Panc1 (cell line): Measurements from ENCODE around the gene TENT4B. TPM values are rescaled to one million over a fixed set of nuclear protein-coding genes. Genes with fewer than 3 reads are reported as not detected.

Source experiments
- ATAC-seq: fragments of 200-7000 bp; cut with Tn5 transposase; 2 replicates; pipeline ENCODE4 v1.9.1; 2020; ENCODE audit warnings: mild to moderate bottlenecking, moderate library complexity
- BruUV-seq: library from RNA; stranded (reverse); fragments of 400-500 nt; replicated peaks from 2 replicates; lab custom pipeline; 2021; lab: Mats Ljungman, UMichigan
- CTCF ChIA-PET: fragments of 300-600 bp; sonication (Branson Sonifier 250); formaldehyde crosslinking; loops from one replicate; lab custom pipeline; 2022; ENCODE audit warnings: antibody characterized with exemption; lab: Charles Lee
- POLR2A ChIA-PET: fragments of 300-600 bp; sonication (Branson Sonifier 250); formaldehyde crosslinking; loops from one replicate; lab custom pipeline; 2022; ENCODE audit warnings: antibody characterized with exemption; lab: Charles Lee
- DNase-seq: peaks from one replicate; pipeline ENCODE4 v3.0.0-alpha.2; 2010; ENCODE audit warnings: low read depth, low spot score
- H3K27ac ChIP-seq: 2 replicates; pipeline ENCODE4 v1.5.1; 2011; ENCODE audit warnings: mild to moderate bottlenecking, low read length, inconsistent platforms
- H3K27me3 ChIP-seq: fragments of 200-500 bp; sonication (Bioruptor generic); 2 replicates; pipeline ENCODE4 v1.6.0; 2014; ENCODE audit warnings: low read length, inconsistent platforms; ENCODE audit not compliant: control insufficient read depth, insufficient read depth
- H3K36me3 ChIP-seq: fragments of 200-500 bp; sonication (Bioruptor generic); 2 replicates; pipeline ENCODE4 v1.5.1; 2014; ENCODE audit warnings: inconsistent platforms, mild to moderate bottlenecking, low read length, moderate library complexity; ENCODE audit not compliant: control insufficient read depth, insufficient read depth
- H3K4me1 ChIP-seq: 2 replicates; pipeline ENCODE4 v1.5.1; 2011; ENCODE audit warnings: inconsistent platforms, mild to moderate bottlenecking, low read length, moderate library complexity; ENCODE audit not compliant: control insufficient read depth, insufficient read depth
- H3K4me3 ChIP-seq, 2 experiments: 2 replicates each; pipeline ENCODE4 v1.5.1; 2011 to 2012; ENCODE audit warnings: low read depth in 2 of 2, low read length in 2 of 2, mild to moderate bottlenecking in 2 of 2, inconsistent platforms in 1 of 2, moderate library complexity in 1 of 2
- H3K9me3 ChIP-seq: fragments of 200-500 bp; sonication (Bioruptor generic); 2 replicates; pipeline ENCODE4 v1.5.1; 2014; ENCODE audit warnings: low read depth, mild to moderate bottlenecking, inconsistent platforms, low read length, moderate library complexity; ENCODE audit not compliant: control insufficient read depth, insufficient read depth
- CTCF ChIP-seq: fragments of 450-650 bp; IDR thresholded peaks from 2 replicates; pipeline ENCODE4 v1.5.1; 2017; ENCODE audit warnings: mild to moderate bottlenecking
- POLR2AphosphoS5 ChIP-seq: IDR thresholded peaks from 2 replicates; pipeline ENCODE4 v1.6.1; 2012; ENCODE audit warnings: mild to moderate bottlenecking, low read depth, low read length, moderate library complexity
- REST ChIP-seq, 2 experiments: IDR thresholded peaks; 2 replicates each; pipeline ENCODE4 v1.6.1; 2011 to 2012; ENCODE audit warnings: low read depth in 2 of 2, control low read depth in 1 of 2, low read length in 1 of 2, mild to moderate bottlenecking in 1 of 2, moderate library complexity in 1 of 2; ENCODE audit not compliant: insufficient read depth in 1 of 2
- SIN3A ChIP-seq: IDR thresholded peaks from 2 replicates; pipeline ENCODE4 v1.6.1; 2012; ENCODE audit warnings: low read depth, mild to moderate bottlenecking, low read length, moderate library complexity, borderline replicate concordance; ENCODE audit not compliant: insufficient read depth
- TCF7L2 ChIP-seq: IDR thresholded peaks from 2 replicates; pipeline ENCODE4 v1.6.1; 2011; ENCODE audit warnings: mild to moderate bottlenecking, low read depth, low read length, inconsistent platforms
- in situ Hi-C: cut with HindIII; loops from 2 replicates; pipeline ENCODE4 v1.10.0; 2016; ENCODE audit warnings: low sequenced_read_pairs, low pct_unique_long_range_greater_than_20kb
- intact Hi-C: fragments of 100-400 bp; cut with micrococcal nuclease; formaldehyde crosslinking; loops from one replicate; pipeline ENCODE4 v1.10.0; 2022; ENCODE audit not compliant: unreplicated experiment
- total RNA-seq: library from RNA; stranded (reverse); gene quantifications from one replicate; pipeline ENCODE4 v1.2.1, GENCODE V29; 2021; ENCODE audit not compliant: unreplicated experiment

Gene TENT4B
- total RNA-seq, 1 experiment from 2014 or later = 9.7 TPM

- TF ChIP-seq CTCF (no peak), TCF7L2 (no peak), POLR2AphosphoS5 (no peak), SIN3A (no peak), REST (IDR thresholded peaks at IDR 0.05; ENCODE audit: insufficient read depth in 1 of 2, low read depth in 2 of 2, low read length in 1 of 2) (no peak)
- no peak for DNase-seq
- peak; percentile 42; the same call in 1 of the 2 replicates for ATAC-seq
- BruUV-seq = no TSS peak
- no peak overlapping the region for H3K4me3 ChIP-seq
- no peaks in the 10 kb centered on the region; the same call in 1 of the 2 replicates for H3K4me1 ChIP-seq
- intact Hi-C loops (no loop called here), in situ Hi-C loops (no loop called here)
- no peaks in the 10 kb centered on the region for H3K36me3 ChIP-seq
- H3K9me3 ChIP-seq = no peaks in the 10 kb centered on the region
- H3K27me3 ChIP-seq = no peaks in the 10 kb centered on the region
- no peak overlapping the region for H3K27ac ChIP-seq
- ChIA-PET CTCF (interaction anchor here (0.5 kb wide), 1 partner anchor 628 kb away, joined by 3 read pairs; no protein-coding TSS in a partner anchor), POLR2A (no interaction called here)
Observed at GRCh38 chr16:50272111-50272571, 119.0 kb downstream of the TENT4B start.

DNA sequence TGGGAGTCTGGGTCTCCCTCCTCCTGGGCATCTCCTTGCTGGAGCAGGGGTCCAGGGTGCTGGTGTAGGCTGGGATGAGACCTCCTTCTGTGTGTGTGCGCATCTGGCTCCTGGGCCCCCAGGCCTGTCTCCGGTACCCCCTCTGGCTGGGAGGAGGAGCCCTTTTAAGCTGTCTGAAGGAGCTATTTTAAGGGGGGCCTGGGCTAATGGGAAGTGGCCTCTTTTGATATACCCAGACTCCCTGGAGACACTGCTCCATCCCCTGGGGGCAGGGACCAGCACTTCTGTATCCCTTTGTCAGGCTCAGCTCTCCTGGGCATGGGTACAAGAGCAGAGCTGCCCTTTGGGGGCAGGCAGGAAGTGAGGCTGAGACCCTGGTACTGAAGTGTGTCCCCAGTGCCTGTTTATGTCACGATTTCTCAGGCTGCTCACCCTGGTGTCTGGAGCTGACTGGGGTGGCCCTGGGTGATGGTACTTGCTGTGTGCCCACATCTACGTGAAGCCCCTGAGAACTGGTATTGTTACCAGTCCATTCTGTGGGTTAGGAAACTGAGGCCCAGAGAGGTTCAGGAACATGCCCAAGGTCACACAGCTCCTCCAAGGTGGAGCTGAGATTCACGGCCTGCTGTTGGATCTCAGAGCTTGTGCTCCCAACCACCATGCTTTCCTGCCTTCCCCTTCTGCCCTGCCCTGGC is 119.7 kb downstream of the TENT4B start:
- no peaks in the 10 kb centered on the region for H3K36me3 ChIP-seq
- POLR2A ChIA-PET = no interaction called here

More for the DNA sequence above, 119.7 kb downstream of the TENT4B start:
- CTCF ChIA-PET = interaction anchor here (0.5 kb wide), 1 partner anchor 628 kb away, joined by 3 read pairs; no protein-coding TSS in a partner anchor
- Histone ChIP-seq H3K27me3 (no peaks in the 10 kb centered on the region), H3K4me1 (no peaks in the 10 kb centered on the region; the same call in 1 of the 2 replicates), H3K9me3 (no peaks in the 10 kb centered on the region), H3K27ac (no peak overlapping the region), H3K4me3 (no peak overlapping the region)
- no TSS peak for BruUV-seq
- intact Hi-C loops = no loop called here
- in situ Hi-C loops = no loop called here
- DNase-seq (no peak), ATAC-seq (no peak)
- no peak for TF ChIP-seq TCF7L2
- TF ChIP-seq SIN3A = no peak
- no peak for TF ChIP-seq REST (IDR thresholded peaks at IDR 0.05; ENCODE audit: insufficient read depth in 1 of 2, low read depth in 2 of 2, low read length in 1 of 2)
- no peak for TF ChIP-seq CTCF
- TF ChIP-seq POLR2AphosphoS5 = no peak
